GM15510 (cell line): ENCODE data around the gene TYRO3.

Experiments
- POLR2A ChIP-seq: IDR thresholded peaks from 3 replicates; pipeline ENCODE4 v1.6.1; 2011; ENCODE audit warnings: borderline replicate concordance; ENCODE audit not compliant: insufficient read length; ENCODE audit errors: extremely low read depth

The TYRO3 gene

GRCh38 chr15:41564286-41564959, 5.4 kb downstream of the TYRO3 start:
- no peak for TF ChIP-seq POLR2A

- no peak for TF ChIP-seq POLR2A
Measured at GRCh38 chr15:41564960-41565502, 6.0 kb downstream of the TYRO3 start.

DNA sequence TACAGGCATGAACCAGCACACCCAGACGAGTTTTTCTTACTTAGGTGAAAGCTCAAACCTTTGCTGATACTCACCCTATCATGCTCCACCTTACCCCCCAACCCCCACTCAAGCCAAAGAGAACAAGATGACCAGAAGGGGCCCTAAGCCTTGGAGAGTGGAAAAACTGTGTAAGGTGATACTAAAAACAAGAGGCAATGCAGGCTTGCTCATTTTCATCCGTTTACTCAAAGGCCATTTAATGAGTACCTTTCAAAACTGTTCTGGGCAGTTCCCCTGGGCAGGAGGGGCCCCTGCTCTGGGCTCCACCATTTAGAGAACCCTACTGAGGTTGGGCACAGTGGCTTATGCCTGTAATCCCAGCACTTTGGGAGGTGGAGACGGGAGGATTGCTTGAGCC, 6.7 kb downstream of the TYRO3 start:
- TF ChIP-seq POLR2A, result no peak

GRCh38 chr15:41566121-41566885, 7.3 kb downstream of the TYRO3 start:
- no peak for TF ChIP-seq POLR2A

DNA sequence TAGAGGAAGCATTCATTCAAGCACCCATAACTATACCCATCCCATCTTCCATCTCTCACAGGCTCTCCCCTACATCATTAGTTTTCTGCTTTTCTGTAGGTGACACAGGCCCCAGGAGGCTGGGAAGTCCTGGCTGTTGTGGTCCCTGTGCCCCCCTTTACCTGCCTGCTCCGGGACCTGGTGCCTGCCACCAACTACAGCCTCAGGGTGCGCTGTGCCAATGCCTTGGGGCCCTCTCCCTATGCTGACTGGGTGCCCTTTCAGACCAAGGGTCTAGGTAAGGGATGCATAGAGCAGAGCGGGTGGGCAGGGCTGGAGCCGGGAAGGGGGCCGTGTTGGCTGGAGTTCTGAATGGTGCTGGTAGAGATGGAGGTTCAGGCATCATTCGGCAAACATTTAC, 8.2 kb downstream of the TYRO3 start:
- no peak for TF ChIP-seq POLR2A

DNA sequence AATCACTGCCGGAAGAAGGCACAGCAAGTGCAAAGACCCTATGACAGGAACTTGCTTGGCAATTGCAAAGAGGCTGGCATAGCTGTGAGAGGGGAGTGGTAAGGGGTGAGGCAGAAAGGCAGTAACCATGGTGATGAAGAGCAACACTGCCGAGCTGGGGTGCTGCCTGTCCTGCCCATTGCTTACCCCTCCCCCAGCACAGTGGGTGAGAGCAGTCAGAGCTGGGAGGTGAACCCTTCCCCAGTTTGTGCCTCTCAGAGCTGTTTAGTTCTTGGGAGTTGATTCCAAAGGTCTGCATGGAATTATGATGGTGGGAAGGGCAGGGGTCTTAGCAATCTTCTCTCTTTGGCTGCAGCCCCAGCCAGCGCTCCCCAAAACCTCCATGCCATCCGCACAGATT, 8.8 kb downstream of the TYRO3 start:
- TF ChIP-seq POLR2A, result no peak

DNA sequence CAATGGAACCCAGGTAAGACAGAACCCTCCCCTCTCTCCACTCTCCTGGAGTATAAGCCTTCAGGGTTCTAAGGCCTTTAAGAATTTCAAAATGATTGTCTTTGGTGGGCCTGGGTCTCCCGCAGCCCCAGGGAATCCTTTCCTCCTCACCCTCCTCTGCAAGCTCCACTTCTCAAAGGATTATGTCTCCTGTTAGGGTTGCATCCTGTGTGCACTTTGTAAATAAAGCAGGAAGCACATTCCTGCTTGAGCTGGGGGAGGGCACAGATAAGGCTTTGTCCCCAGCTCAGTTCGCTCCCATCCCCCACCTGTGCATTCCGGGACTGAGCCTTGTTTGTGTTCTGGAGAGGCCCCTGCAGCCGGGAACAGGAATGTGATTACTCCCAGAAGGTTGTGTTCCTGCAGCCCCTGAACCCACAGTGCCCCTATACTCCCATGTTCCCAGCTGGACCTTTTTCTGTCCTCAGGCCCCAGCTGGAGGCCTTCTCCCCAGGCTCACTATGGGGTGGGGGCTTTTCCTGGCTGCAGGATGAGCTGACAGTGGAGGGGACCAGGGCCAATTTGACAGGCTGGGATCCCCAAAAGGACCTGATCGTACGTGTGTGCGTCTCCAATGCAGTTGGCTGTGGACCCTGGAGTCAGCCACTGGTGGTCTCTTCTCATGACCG, 9.5 kb downstream of the TYRO3 start:
- TF ChIP-seq POLR2A, result no peak

GRCh38 chr15:41570764-41571163, 11.8 kb downstream of the TYRO3 start:
- TF ChIP-seq POLR2A, result no peak

- no peak for TF ChIP-seq POLR2A
Measured at GRCh38 chr15:41571948-41572347, 12.9 kb downstream of the TYRO3 start.

DNA sequence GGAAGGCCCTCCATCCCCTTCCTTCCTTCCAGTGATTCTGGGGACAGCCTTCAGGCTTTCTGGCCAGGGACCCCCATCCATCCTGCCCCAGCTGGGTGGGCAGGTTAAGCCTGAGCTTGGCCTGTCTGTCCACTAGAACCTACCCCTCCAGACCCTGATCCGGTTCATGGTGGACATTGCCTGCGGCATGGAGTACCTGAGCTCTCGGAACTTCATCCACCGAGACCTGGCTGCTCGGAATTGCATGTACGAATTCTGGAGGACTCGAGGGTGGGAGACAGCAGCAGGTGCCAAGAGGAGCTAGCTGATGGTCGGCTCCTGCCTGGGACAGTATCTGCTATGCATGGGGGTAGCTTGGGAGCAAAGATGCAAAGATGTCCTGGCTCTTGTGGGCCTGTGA, 13.9 kb downstream of the TYRO3 start:
- TF ChIP-seq POLR2A, result no peak

DNA sequence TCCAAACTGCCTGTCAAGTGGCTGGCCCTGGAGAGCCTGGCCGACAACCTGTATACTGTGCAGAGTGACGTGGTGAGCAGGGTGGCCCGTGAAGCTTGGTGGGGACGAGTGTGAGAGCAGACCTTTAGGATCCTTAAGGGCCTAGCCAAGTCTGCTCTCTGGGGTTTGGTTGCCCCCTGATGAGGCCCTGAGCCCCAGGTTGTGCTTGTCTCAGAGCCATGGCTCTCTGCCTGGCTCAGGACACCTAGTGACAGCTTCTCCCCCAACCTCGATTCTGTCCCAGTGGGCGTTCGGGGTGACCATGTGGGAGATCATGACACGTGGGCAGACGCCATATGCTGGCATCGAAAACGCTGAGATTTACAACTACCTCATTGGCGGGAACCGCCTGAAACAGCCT, 14.4 kb downstream of the TYRO3 start:
- TF ChIP-seq POLR2A, result no peak

- no peak for TF ChIP-seq POLR2A
Measured at GRCh38 chr15:41574158-41574557, 15.1 kb downstream of the TYRO3 start.

DNA sequence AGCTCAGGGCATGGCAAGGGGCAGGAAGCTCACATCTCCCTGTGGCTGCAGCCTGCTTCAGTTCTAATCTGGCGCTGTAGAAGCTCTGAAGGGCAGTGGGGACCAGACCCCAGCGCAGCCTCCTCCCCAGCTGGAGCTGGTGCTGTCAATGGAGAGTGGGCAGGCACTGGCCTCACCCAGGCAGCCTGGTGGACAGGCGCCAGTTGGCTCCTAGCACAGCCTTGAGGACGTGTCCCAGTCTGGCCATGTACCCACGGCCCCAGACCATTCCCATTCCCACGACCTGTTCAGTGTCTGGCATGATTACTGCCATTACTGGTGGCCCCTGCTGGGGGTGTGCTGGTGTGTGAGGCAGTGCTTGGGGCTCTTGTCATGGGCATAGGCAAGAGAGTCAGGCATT, 16.3 kb downstream of the TYRO3 start:
- TF ChIP-seq POLR2A, result no peak

DNA sequence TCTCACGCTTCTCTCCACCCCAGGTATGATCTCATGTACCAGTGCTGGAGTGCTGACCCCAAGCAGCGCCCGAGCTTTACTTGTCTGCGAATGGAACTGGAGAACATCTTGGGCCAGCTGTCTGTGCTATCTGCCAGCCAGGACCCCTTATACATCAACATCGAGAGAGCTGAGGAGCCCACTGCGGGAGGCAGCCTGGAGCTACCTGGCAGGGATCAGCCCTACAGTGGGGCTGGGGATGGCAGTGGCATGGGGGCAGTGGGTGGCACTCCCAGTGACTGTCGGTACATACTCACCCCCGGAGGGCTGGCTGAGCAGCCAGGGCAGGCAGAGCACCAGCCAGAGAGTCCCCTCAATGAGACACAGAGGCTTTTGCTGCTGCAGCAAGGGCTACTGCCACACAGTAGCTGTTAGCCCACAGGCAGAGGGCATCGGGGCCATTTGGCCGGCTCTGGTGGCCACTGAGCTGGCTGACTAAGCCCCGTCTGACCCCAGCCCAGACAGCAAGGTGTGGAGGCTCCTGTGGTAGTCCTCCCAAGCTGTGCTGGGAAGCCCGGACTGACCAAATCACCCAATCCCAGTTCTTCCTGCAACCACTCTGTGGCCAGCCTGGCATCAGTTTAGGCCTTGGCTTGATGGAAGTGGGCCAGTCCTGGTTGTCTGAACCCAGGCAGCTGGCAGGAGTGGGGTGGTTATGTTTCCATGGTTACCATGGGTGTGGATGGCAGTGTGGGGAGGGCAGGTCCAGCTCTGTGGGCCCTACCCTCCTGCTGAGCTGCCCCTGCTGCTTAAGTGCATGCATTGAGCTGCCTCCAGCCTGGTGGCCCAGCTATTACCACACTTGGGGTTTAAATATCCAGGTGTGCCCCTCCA, 19.1 kb downstream of the TYRO3 start:
- TF ChIP-seq POLR2A, result no peak
